ENCODE measurements around the gene ARPC4.
"Not testable (repeated sequence)": the region's sequence is repeated elsewhere in the genome, so short reads cannot be mapped to it uniquely, and the experiment has no call there.

DNA sequence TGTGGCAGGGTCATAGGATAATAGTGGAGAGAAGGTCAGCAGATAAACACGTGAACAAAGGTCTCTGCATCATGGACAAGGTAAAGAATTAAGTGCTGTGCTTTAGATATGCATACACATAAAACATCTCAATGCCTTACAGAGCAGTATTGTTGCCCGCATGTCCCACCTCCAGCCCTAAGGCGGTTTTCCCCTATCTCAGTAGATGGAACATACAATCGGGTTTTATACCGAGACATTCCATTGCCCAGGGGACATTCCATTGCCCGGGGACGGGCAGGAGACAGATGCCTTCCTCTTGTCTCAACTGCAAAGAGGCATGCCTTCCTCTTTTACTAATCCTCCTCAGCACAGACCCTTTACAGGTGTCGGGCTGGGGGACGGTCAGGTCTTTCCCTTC is 55.0 kb downstream of the ARPC4 start:
- TF ChIP-seq, protein P1, sequence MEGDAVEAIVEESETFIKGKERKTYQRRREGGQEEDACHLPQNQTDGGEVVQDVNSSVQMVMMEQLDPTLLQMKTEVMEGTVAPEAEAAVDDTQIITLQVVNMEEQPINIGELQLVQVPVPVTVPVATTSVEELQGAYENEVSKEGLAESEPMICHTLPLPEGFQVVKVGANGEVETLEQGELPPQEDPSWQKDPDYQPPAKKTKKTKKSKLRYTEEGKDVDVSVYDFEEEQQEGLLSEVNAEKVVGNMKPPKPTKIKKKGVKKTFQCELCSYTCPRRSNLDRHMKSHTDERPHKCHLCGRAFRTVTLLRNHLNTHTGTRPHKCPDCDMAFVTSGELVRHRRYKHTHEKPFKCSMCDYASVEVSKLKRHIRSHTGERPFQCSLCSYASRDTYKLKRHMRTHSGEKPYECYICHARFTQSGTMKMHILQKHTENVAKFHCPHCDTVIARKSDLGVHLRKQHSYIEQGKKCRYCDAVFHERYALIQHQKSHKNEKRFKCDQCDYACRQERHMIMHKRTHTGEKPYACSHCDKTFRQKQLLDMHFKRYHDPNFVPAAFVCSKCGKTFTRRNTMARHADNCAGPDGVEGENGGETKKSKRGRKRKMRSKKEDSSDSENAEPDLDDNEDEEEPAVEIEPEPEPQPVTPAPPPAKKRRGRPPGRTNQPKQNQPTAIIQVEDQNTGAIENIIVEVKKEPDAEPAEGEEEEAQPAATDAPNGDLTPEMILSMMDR (IDR thresholded peaks at IDR 0.05): not testable (repeated sequence)
- not testable (repeated sequence) for TF ChIP-seq POLR2AphosphoS5, POLR2A (IDR thresholded peaks at IDR 0.05)
